MCF 10A (cell line): ENCODE data around the gene ABCC9. TPM values are rescaled to one million over a fixed set of nuclear protein-coding genes. Genes with fewer than 3 reads are reported as not detected.

Experiments
- BruUV-seq: library from RNA; stranded (reverse); fragments of 400-500 nt; replicated peaks from 2 replicates; lab custom pipeline; 2021; lab: Mats Ljungman, UMichigan
- CTCF ChIA-PET: fragments of 300-600 bp; sonication (Branson Sonifier 250); formaldehyde crosslinking; extraction: SDS; loops from one replicate; lab custom pipeline; 2021; ENCODE audit warnings: antibody characterized with exemption, inconsistent platforms; lab: Yijun Ruan, JAX
- POLR2A ChIA-PET: fragments of 300-600, 350-650 bp; sonication (Branson Sonifier 250); formaldehyde crosslinking; extraction: SDS; loops from one replicate; lab custom pipeline; 2020; ENCODE audit warnings: antibody characterized with exemption, inconsistent platforms; lab: Yijun Ruan, JAX
- DNase-seq: peaks from one replicate; pipeline ENCODE4 v3.0.0-alpha.2; 2018; ENCODE audit not compliant: unreplicated experiment
- H3K27ac Mint-ChIP-seq: one replicate; pipeline ENCODE4 v1.8.0; 2022; ENCODE audit warnings: mild to moderate bottlenecking, low read depth, mixed read lengths; ENCODE audit not compliant: unreplicated experiment
- H3K27me3 Mint-ChIP-seq: one replicate; pipeline ENCODE4 v1.8.0; 2022; ENCODE audit warnings: mixed read lengths; ENCODE audit not compliant: insufficient read depth, unreplicated experiment
- H3K36me3 Mint-ChIP-seq: one replicate; pipeline ENCODE4 v1.8.0; 2022; ENCODE audit warnings: mild to moderate bottlenecking, moderate library complexity, mixed read lengths; ENCODE audit not compliant: insufficient read depth, unreplicated experiment
- H3K4me1 Mint-ChIP-seq: one replicate; pipeline ENCODE4 v1.8.0; 2022; ENCODE audit warnings: mixed read lengths; ENCODE audit not compliant: insufficient read depth, unreplicated experiment
- H3K4me3 Mint-ChIP-seq: one replicate; pipeline ENCODE4 v1.8.0; 2022; ENCODE audit warnings: mild to moderate bottlenecking, moderate library complexity, mixed read lengths; ENCODE audit not compliant: unreplicated experiment
- H3K9me3 Mint-ChIP-seq: one replicate; pipeline ENCODE4 v1.8.0; 2022; ENCODE audit warnings: mixed read lengths; ENCODE audit not compliant: unreplicated experiment
- intact Hi-C: fragments of 100-400 bp; cut with micrococcal nuclease; formaldehyde crosslinking; loops from 2 replicates; pipeline ENCODE4 v1.14.1; 2022
- total RNA-seq: library from RNA; stranded (reverse); gene quantifications from 2 replicates; pipeline ENCODE4 v1.2.3, GENCODE V29; 2022
- TF ChIP-seq, protein P1 (sequence below): fragments of 200-600 bp; IDR thresholded peaks from one replicate; pipeline ENCODE4 v1.8.0; 2022; ENCODE audit warnings: antibody characterized with exemption, mild to moderate bottlenecking; ENCODE audit not compliant: unreplicated experiment

Gene ABCC9
- total RNA-seq, 1 experiment from 2014 or later: 0.12 TPM

GRCh38 chr12:21918456-21918855 is 22.8 kb downstream of the ABCC9 start:
- Mint-ChIP-seq H3K4me3 (no peak overlapping the region), H3K4me1 (peaks cover 3% of the 10 kb centered on the region), H3K9me3 (no peaks in the 10 kb centered on the region), H3K27me3 (peaks cover 27% of the 10 kb centered on the region), H3K36me3 (no peaks in the 10 kb centered on the region), H3K27ac (no peak overlapping the region)
- TF ChIP-seq, protein P1, sequence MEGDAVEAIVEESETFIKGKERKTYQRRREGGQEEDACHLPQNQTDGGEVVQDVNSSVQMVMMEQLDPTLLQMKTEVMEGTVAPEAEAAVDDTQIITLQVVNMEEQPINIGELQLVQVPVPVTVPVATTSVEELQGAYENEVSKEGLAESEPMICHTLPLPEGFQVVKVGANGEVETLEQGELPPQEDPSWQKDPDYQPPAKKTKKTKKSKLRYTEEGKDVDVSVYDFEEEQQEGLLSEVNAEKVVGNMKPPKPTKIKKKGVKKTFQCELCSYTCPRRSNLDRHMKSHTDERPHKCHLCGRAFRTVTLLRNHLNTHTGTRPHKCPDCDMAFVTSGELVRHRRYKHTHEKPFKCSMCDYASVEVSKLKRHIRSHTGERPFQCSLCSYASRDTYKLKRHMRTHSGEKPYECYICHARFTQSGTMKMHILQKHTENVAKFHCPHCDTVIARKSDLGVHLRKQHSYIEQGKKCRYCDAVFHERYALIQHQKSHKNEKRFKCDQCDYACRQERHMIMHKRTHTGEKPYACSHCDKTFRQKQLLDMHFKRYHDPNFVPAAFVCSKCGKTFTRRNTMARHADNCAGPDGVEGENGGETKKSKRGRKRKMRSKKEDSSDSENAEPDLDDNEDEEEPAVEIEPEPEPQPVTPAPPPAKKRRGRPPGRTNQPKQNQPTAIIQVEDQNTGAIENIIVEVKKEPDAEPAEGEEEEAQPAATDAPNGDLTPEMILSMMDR: no peak
- intact Hi-C loops: no loop called here
- DNase-seq: no peak
- POLR2A ChIA-PET: no interaction called here
- no TSS peak for BruUV-seq
- CTCF ChIA-PET: interaction anchor here (0.6 to 1.0 kb wide), 3 partner anchors 100 to 1777 kb away, joined by 3 read pairs; no protein-coding TSS in a partner anchor

DNA sequence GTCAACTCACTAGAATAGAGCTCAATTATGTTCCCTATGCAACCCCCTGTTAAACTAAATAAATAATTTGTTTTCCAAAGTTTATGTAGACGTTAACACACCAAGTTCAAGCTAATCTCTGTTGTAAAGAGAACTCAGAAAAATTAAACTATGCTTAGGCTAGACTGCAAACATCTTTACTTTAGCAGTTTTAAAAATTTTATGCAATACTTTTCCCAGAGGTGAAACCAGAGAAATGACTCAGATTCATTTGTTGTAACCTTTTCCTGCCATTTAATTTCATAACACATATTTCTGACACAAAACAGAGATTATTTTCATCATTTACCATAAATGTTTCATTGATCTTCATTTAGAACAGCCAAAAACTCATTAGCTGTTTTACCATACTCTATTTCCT is 27.4 kb downstream of the ABCC9 start:
- no peak overlapping the region for H3K4me3 Mint-ChIP-seq
- BruUV-seq: no TSS peak
- H3K27ac Mint-ChIP-seq: peak overlapping the region; percentile 33
- intact Hi-C loops: no loop called here
- H3K4me1 Mint-ChIP-seq: peaks cover 10% of the 10 kb centered on the region
- ChIA-PET POLR2A (interaction anchor here (0.6 to 1.0 kb wide), 2 partner anchors 32 to 76 kb away, joined by 3 to 5 read pairs; no protein-coding TSS in a partner anchor), CTCF (no interaction called here)
- H3K36me3 Mint-ChIP-seq: no peaks in the 10 kb centered on the region
- peak; percentile 49 for DNase-seq
- H3K9me3 Mint-ChIP-seq: no peaks in the 10 kb centered on the region
- TF ChIP-seq, protein P1: no peak
- H3K27me3 Mint-ChIP-seq: peaks cover 8% of the 10 kb centered on the region

DNA sequence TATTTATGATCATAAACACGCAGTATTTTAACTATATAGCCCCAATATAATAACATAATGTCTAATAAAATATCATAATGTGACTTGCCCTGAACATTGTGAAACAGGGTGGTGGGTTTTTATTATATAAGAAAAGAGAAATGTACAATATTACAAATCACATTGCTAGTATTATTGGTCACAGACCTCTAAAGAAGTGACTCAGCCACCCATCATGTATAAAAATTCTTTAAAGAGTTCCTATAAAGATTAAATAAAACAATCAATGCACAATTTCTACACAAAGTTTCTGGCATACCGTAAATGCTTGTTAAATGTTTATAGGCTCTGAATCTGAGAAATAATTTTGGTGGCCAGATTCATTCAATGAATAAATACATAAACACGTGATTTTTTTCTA is 28.9 kb downstream of the ABCC9 start:
- POLR2A ChIA-PET: no interaction called here
- Mint-ChIP-seq H3K4me3 (no peak overlapping the region), H3K27me3 (no peaks in the 10 kb centered on the region), H3K36me3 (no peaks in the 10 kb centered on the region), H3K4me1 (peaks cover 10% of the 10 kb centered on the region), H3K27ac (no peak overlapping the region), H3K9me3 (no peaks in the 10 kb centered on the region)
- TF ChIP-seq, protein P1: no peak
- BruUV-seq: no TSS peak
- CTCF ChIA-PET: no interaction called here
- intact Hi-C loops: no loop called here
- DNase-seq: peak; percentile 45

DNA sequence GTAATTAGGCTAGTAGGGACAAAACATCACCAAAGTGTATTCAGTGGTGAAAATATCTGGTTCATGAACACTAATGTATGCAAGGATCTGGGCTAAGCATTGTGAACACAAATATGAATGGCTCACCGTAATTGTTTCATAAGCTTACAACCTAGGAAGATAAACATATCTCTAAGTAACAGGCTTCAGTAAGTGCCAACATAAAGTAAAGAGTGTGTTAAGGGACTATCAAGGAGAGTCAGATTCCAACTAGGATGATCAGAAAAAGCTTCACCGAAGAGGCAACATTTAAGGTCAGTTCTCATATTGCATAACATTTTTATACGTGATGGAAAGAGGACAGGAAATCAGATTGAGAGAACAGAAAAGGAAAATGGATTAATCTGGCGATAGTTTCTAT is 29.4 kb downstream of the ABCC9 start:
- intact Hi-C loops: no loop called here
- Mint-ChIP-seq H3K27ac (no peak overlapping the region), H3K27me3 (no peaks in the 10 kb centered on the region), H3K9me3 (no peaks in the 10 kb centered on the region), H3K36me3 (no peaks in the 10 kb centered on the region), H3K4me3 (no peak overlapping the region), H3K4me1 (peaks cover 10% of the 10 kb centered on the region)
- TF ChIP-seq, protein P1: no peak
- BruUV-seq: no TSS peak
- peak; percentile 17 for DNase-seq
- POLR2A ChIA-PET: no interaction called here
- CTCF ChIA-PET: no interaction called here
